ENCODE measurements around the gene MAMDC4.

Gene MAMDC4

DNA sequence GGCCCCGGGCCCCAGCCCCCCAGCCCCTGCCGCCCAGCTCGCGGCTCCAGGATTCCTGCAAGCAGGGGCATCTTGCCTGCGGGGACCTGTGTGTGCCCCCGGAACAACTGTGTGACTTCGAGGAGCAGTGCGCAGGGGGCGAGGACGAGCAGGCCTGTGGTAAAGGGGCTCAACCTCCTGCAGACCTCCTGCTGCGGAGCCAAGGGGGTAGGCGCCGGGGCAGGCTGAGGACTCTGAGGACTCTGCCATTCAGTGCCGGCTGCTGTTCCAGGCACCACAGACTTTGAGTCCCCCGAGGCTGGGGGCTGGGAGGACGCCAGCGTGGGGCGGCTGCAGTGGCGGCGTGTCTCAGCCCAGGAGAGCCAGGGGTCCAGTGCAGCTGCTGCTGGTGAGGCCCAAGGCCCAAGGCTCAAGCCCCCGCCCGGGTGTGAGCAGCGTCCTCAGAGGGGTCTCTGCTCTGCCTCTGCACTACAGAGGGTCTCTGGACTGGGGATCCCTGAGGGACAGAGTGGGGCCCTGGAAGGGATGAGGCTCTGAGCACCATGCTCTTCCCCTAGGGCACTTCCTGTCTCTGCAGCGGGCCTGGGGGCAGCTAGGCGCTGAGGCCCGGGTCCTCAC is 3.4 kb downstream of the MAMDC4 start:
- no peak for TF ChIP-seq CTCF (IDR thresholded peaks at IDR 0.05; ENCODE audit: low read depth, low read length, missing control alignments)
- no peak overlapping the region for H3K4me3 ChIP-seq (replicated peaks; ENCODE audit: low read depth, low read length)
- no peak for DNase-seq (ENCODE audit: extremely low read depth, low read depth)

DNA sequence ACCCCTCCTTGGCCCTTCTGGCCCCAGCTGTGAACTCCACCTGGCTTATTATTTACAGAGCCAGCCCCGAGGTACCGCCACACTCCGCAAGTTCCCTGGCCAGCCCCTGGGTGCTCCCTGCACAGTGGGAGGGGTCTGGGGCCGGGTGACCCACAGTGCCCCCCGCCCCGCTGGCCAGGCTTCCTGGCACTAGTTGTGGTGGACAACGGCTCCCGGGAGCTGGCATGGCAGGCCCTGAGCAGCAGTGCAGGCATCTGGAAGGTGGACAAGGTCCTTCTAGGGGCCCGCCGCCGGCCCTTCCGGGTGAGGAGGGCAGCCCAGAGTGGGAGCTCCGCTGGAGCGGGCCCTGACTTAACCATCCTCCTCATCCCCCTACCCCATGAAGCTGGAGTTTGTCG is 3.9 kb downstream of the MAMDC4 start:
- no peak for DNase-seq (ENCODE audit: extremely low read depth, low read depth)
- TF ChIP-seq CTCF (IDR thresholded peaks at IDR 0.05; ENCODE audit: low read depth, low read length, missing control alignments) = no peak
- no peak overlapping the region for H3K4me3 ChIP-seq (replicated peaks; ENCODE audit: low read depth, low read length)

GRCh38 chr9:136856541-136857141 is 4.5 kb downstream of the MAMDC4 start:
- no peak overlapping the region for H3K4me3 ChIP-seq (replicated peaks; ENCODE audit: low read depth, low read length)
- no peak for TF ChIP-seq CTCF (IDR thresholded peaks at IDR 0.05; ENCODE audit: low read depth, low read length, missing control alignments)
- no peak for DNase-seq (ENCODE audit: extremely low read depth, low read depth)

DNA sequence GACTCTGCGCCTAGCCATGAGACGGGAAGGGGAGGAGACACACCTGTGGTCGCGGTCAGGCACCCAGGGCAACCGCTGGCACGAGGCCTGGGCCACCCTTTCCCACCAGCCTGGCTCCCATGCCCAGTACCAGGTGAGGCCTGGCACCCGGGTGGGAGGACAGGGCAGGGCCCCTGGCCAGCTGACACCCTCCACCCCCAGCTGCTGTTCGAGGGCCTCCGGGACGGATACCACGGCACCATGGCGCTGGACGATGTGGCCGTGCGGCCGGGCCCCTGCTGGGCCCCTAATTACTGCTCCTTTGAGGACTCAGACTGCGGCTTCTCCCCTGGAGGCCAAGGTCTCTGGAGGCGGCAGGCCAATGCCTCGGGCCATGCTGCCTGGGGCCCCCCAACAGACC is 5.0 kb downstream of the MAMDC4 start:
- DNase-seq (ENCODE audit: extremely low read depth, low read depth) = no peak
- TF ChIP-seq CTCF (IDR thresholded peaks at IDR 0.05; ENCODE audit: low read depth, low read length, missing control alignments) = no peak
- no peak overlapping the region for H3K4me3 ChIP-seq (replicated peaks; ENCODE audit: low read depth, low read length)

GRCh38 chr9:136857581-136858412 is 5.7 kb downstream of the MAMDC4 start:
- no peak overlapping the region for H3K4me3 ChIP-seq (replicated peaks; ENCODE audit: low read depth, low read length)
- no peak for DNase-seq (ENCODE audit: extremely low read depth, low read depth)
- TF ChIP-seq CTCF (IDR thresholded peaks at IDR 0.05; ENCODE audit: low read depth, low read length, missing control alignments) = no peak

- DNase-seq (ENCODE audit: extremely low read depth, low read depth) = no peak
- no peak overlapping the region for H3K4me3 ChIP-seq (replicated peaks; ENCODE audit: low read depth, low read length)
- TF ChIP-seq CTCF (IDR thresholded peaks at IDR 0.05; ENCODE audit: low read depth, low read length, missing control alignments) = no peak
Observed at GRCh38 chr9:136858452-136858843, 6.3 kb downstream of the MAMDC4 start.

All from HFF-Myc (cell line).